ENCODE results near the gene ANAPC10.
"Not testable (repeated sequence)": the region's sequence is repeated elsewhere in the genome, so short reads cannot be mapped to it uniquely, and the experiment has no call there.

The ANAPC10 gene

GRCh38 chr4:145001635-145002034, 96.4 kb downstream of the ANAPC10 start:
- DNase-seq (ENCODE audit: low read depth) = no peak

- not testable (repeated sequence) for DNase-seq (ENCODE audit: low read depth)
These were observed 97.3 kb downstream of the ANAPC10 start for GRCh38 chr4:145000656-145001055.

- no peak for DNase-seq (ENCODE audit: low read depth)
These were observed 108.7 kb downstream of the ANAPC10 start for GRCh38 chr4:144989306-144989705.

- DNase-seq (ENCODE audit: low read depth) = no peak
These were observed 112.5 kb downstream of the ANAPC10 start for GRCh38 chr4:144985531-144985930.

- no peak for DNase-seq (ENCODE audit: low read depth)
These were observed 113.0 kb downstream of the ANAPC10 start for GRCh38 chr4:144985014-144985413.

- no peak for DNase-seq (ENCODE audit: low read depth)
These were observed 113.8 kb downstream of the ANAPC10 start for GRCh38 chr4:144984241-144984640.

GRCh38 chr4:144975718-144976117, 122.3 kb downstream of the ANAPC10 start:
- DNase-seq (ENCODE audit: low read depth) = no peak

GRCh38 chr4:144970597-144970996, 127.4 kb downstream of the ANAPC10 start:
- no peak for DNase-seq (ENCODE audit: low read depth)

- no peak for DNase-seq (ENCODE audit: low read depth)
These were observed 128.2 kb downstream of the ANAPC10 start for GRCh38 chr4:144969821-144970220.

GRCh38 chr4:144968606-144969005, 129.4 kb downstream of the ANAPC10 start:
- DNase-seq (ENCODE audit: low read depth) = no peak

- no peak for DNase-seq (ENCODE audit: low read depth)
These were observed 130.8 kb downstream of the ANAPC10 start for GRCh38 chr4:144967161-144967560.

- no peak for DNase-seq (ENCODE audit: low read depth)
These were observed 135.7 kb downstream of the ANAPC10 start for GRCh38 chr4:144962300-144962699.

- DNase-seq (ENCODE audit: low read depth) = no peak
These were observed 142.9 kb downstream of the ANAPC10 start for GRCh38 chr4:144955104-144955503.

GRCh38 chr4:144954230-144954629, 143.8 kb downstream of the ANAPC10 start:
- DNase-seq (ENCODE audit: low read depth) = no peak

- DNase-seq (ENCODE audit: low read depth) = no peak
These were observed 149.6 kb downstream of the ANAPC10 start for GRCh38 chr4:144948421-144948820.

- no peak for DNase-seq (ENCODE audit: low read depth)
These were observed 150.0 kb downstream of the ANAPC10 start for GRCh38 chr4:144948009-144948408.
